T-helper 1 cell treated with Interleukin-12 subunit alpha and Interleukin-12 subunit beta and Interleukin-4 antibody, amounts not matched to agents 30 μg/mL and 1 μg/mL, for 36 hours (primary cell): Measurements from ENCODE around the gene EIF4B.

Experiments used
- H3K27ac Mint-ChIP-seq: one replicate; pipeline ENCODE4 v1.8.0; 2021; ENCODE audit warnings: mild to moderate bottlenecking, mixed read lengths
- H3K27me3 Mint-ChIP-seq: one replicate; pipeline ENCODE4 v1.8.0; 2021; ENCODE audit warnings: low read depth, mixed read lengths
- H3K36me3 Mint-ChIP-seq: one replicate; pipeline ENCODE4 v1.8.0; 2021; ENCODE audit warnings: low read depth, mixed read lengths
- H3K4me1 Mint-ChIP-seq: one replicate; pipeline ENCODE4 v1.8.0; 2021; ENCODE audit warnings: low read depth, mixed read lengths
- H3K4me3 Mint-ChIP-seq: one replicate; pipeline ENCODE4 v1.8.0; 2021; ENCODE audit warnings: mild to moderate bottlenecking, moderate library complexity, mixed read lengths
- H3K9me3 Mint-ChIP-seq: one replicate; pipeline ENCODE4 v1.8.0; 2021; ENCODE audit warnings: mixed read lengths

Gene EIF4B

GRCh38 chr12:53073881-53074280 is 67.6 kb downstream of the EIF4B start:
- Mint-ChIP-seq H3K36me3 (peaks cover 45% of the 10 kb centered on the region), H3K4me3 (no peak overlapping the region), H3K27me3 (no peaks in the 10 kb centered on the region), H3K27ac (no peak overlapping the region), H3K9me3 (no peaks in the 10 kb centered on the region), H3K4me1 (peaks cover 9% of the 10 kb centered on the region)

GRCh38 chr12:53074283-53074998 is 68.2 kb downstream of the EIF4B start:
- peaks cover 12% of the 10 kb centered on the region for H3K4me1 Mint-ChIP-seq
- H3K9me3 Mint-ChIP-seq: no peaks in the 10 kb centered on the region
- H3K27ac Mint-ChIP-seq: no peak overlapping the region
- H3K4me3 Mint-ChIP-seq: no peak overlapping the region
- no peaks in the 10 kb centered on the region for H3K27me3 Mint-ChIP-seq
- peaks cover 45% of the 10 kb centered on the region for H3K36me3 Mint-ChIP-seq

- Mint-ChIP-seq H3K36me3 (peaks cover 45% of the 10 kb centered on the region), H3K4me1 (peaks cover 16% of the 10 kb centered on the region), H3K4me3 (no peak overlapping the region), H3K27me3 (no peaks in the 10 kb centered on the region), H3K9me3 (no peaks in the 10 kb centered on the region), H3K27ac (no peak overlapping the region)
These were observed 68.7 kb downstream of the EIF4B start for GRCh38 chr12:53074999-53075370.

- Mint-ChIP-seq H3K27me3 (no peaks in the 10 kb centered on the region), H3K4me1 (peaks cover 19% of the 10 kb centered on the region), H3K27ac (no peak overlapping the region), H3K36me3 (peaks cover 42% of the 10 kb centered on the region), H3K4me3 (peak overlapping the region; percentile 12), H3K9me3 (no peaks in the 10 kb centered on the region)
These were observed 70.2 kb downstream of the EIF4B start for GRCh38 chr12:53076461-53076860.

GRCh38 chr12:53077030-53077429 is 70.8 kb downstream of the EIF4B start:
- Mint-ChIP-seq H3K9me3 (no peaks in the 10 kb centered on the region), H3K4me3 (peak overlapping the region; percentile 94), H3K27me3 (no peaks in the 10 kb centered on the region), H3K36me3 (peaks cover 38% of the 10 kb centered on the region), H3K4me1 (peaks cover 19% of the 10 kb centered on the region), H3K27ac (no peak overlapping the region)

GRCh38 chr12:53078425-53079225 is 72.4 kb downstream of the EIF4B start:
- Mint-ChIP-seq H3K4me1 (peaks cover 19% of the 10 kb centered on the region), H3K27ac (peak overlapping the region; percentile 92), H3K4me3 (peak overlapping the region; percentile 94), H3K36me3 (peaks cover 28% of the 10 kb centered on the region), H3K27me3 (peaks cover 6% of the 10 kb centered on the region), H3K9me3 (no peaks in the 10 kb centered on the region)

- Mint-ChIP-seq H3K4me1 (peaks cover 19% of the 10 kb centered on the region), H3K27ac (peak within 1 kb of the TSS; percentile 92), H3K4me3 (peak within 1 kb of the TSS; percentile 94), H3K9me3 (no peaks in the 10 kb centered on the region), H3K27me3 (peaks cover 6% of the 10 kb centered on the region), H3K36me3 (peaks cover 25% of the 10 kb centered on the region)
These were observed 73.2 kb downstream of the EIF4B start, which contains the start of gene SPRYD3 for GRCh38 chr12:53079226-53080117. TSS of gene SPRYD3 (minus strand) at chr12:53079390. CDS start at chr12:53079333, 57 bp downstream.

GRCh38 chr12:53082637-53083175 is 76.5 kb downstream of the EIF4B start:
- no peaks in the 10 kb centered on the region for H3K9me3 Mint-ChIP-seq
- H3K27ac Mint-ChIP-seq: no peak overlapping the region

GRCh38 chr12:53086361-53086760 is 80.1 kb downstream of the EIF4B start:
- Mint-ChIP-seq H3K36me3 (no peaks in the 10 kb centered on the region), H3K4me3 (no peak overlapping the region), H3K9me3 (no peaks in the 10 kb centered on the region)

More at GRCh38 chr12:53082637-53083175, 76.5 kb downstream of the EIF4B start:
- Mint-ChIP-seq H3K4me3 (no peak overlapping the region), H3K36me3 (no peaks in the 10 kb centered on the region), H3K4me1 (peaks cover 14% of the 10 kb centered on the region), H3K27me3 (peaks cover 22% of the 10 kb centered on the region)

GRCh38 chr12:53090105-53090504 is 83.8 kb downstream of the EIF4B start:
- H3K27ac Mint-ChIP-seq: no peak overlapping the region
- peaks cover 57% of the 10 kb centered on the region for H3K27me3 Mint-ChIP-seq
- H3K4me1 Mint-ChIP-seq: peaks cover 6% of the 10 kb centered on the region
- H3K4me3 Mint-ChIP-seq: no peak overlapping the region
- no peaks in the 10 kb centered on the region for H3K9me3 Mint-ChIP-seq
- no peaks in the 10 kb centered on the region for H3K36me3 Mint-ChIP-seq

More at GRCh38 chr12:53086361-53086760, 80.1 kb downstream of the EIF4B start:
- no peaks in the 10 kb centered on the region for H3K4me1 Mint-ChIP-seq
- H3K27ac Mint-ChIP-seq: no peak overlapping the region
- H3K27me3 Mint-ChIP-seq: peaks cover 44% of the 10 kb centered on the region

- peaks cover 57% of the 10 kb centered on the region for H3K27me3 Mint-ChIP-seq
- no peaks in the 10 kb centered on the region for H3K36me3 Mint-ChIP-seq
These were observed 84.3 kb downstream of the EIF4B start for GRCh38 chr12:53090554-53090953.

GRCh38 chr12:53091756-53092155 is 85.5 kb downstream of the EIF4B start:
- no peaks in the 10 kb centered on the region for H3K36me3 Mint-ChIP-seq
- H3K4me3 Mint-ChIP-seq: no peak overlapping the region
- H3K27ac Mint-ChIP-seq: no peak overlapping the region

More at GRCh38 chr12:53090554-53090953, 84.3 kb downstream of the EIF4B start:
- no peak overlapping the region for H3K27ac Mint-ChIP-seq
- H3K9me3 Mint-ChIP-seq: no peaks in the 10 kb centered on the region
- peaks cover 6% of the 10 kb centered on the region for H3K4me1 Mint-ChIP-seq
- no peak overlapping the region for H3K4me3 Mint-ChIP-seq

More at GRCh38 chr12:53091756-53092155, 85.5 kb downstream of the EIF4B start:
- H3K27me3 Mint-ChIP-seq: peaks cover 63% of the 10 kb centered on the region
- H3K4me1 Mint-ChIP-seq: peaks cover 6% of the 10 kb centered on the region
- H3K9me3 Mint-ChIP-seq: no peaks in the 10 kb centered on the region
